Measurements from ENCODE around the gene MMEL1. TPM values are rescaled to one million over a fixed set of nuclear protein-coding genes. Genes with fewer than 3 reads are reported as not detected.

MMEL1 gene
- total RNA-seq, 4 donors from 2014 or later: 0.78 to 1.7 (median 0.80) TPM; not detected in 1

- H3K4me1 ChIP-seq: peaks cover 8 to 16% (median 12%) of the 10 kb centered on the region in 4 donors
- intact Hi-C loops (cut with DNase I): no loop called here
- peaks cover 0 to 57% (median 3%) of the 10 kb centered on the region in 4 donors for H3K27me3 ChIP-seq
- no peaks in the 10 kb centered on the region for H3K36me3 ChIP-seq
- H3K9me3 ChIP-seq: peaks cover 0 to 32% (median 7%) of the 10 kb centered on the region in 4 donors
- TF ChIP-seq POLR2A (IDR thresholded peaks at IDR 0.05; ENCODE audit: low read depth) (no peak), POLR2AphosphoS5 (IDR thresholded peaks at IDR 0.05) (no peak), EP300 (IDR thresholded peaks at IDR 0.05) (no peak), CTCF (IDR thresholded peaks at IDR 0.05) (no peak)
- H3K27ac ChIP-seq (replicated peaks in 1 of 4): no peak overlapping the region
- 81% methylated on average over 30 of the region's 34 CpGs for WGBS
- no peak overlapping the region for H3K4me3 ChIP-seq
- no peak for DNase-seq (ENCODE audit: extremely low spot score)
Measured at GRCh38 chr1:2597441-2598328, 35.1 kb downstream of the MMEL1 start.

GRCh38 chr1:2596530-2597333, 36.1 kb downstream of the MMEL1 start:
- TF ChIP-seq POLR2AphosphoS5 (IDR thresholded peaks at IDR 0.05): no peak
- TF ChIP-seq EP300 (IDR thresholded peaks at IDR 0.05): no peak
- no peak for TF ChIP-seq CTCF (IDR thresholded peaks at IDR 0.05)
- no peak for TF ChIP-seq POLR2A (IDR thresholded peaks at IDR 0.05; ENCODE audit: low read depth)
- WGBS: 91% methylated on average over 19 of the region's 28 CpGs

GRCh38 chr1:2595812-2596529, 36.8 kb downstream of the MMEL1 start:
- 89% methylated on average over 23 of the region's 31 CpGs for WGBS
- Histone ChIP-seq H3K4me1 (peaks cover 8 to 16% (median 12%) of the 10 kb centered on the region in 4 donors), H3K4me3 (no peak overlapping the region), H3K36me3 (no peaks in the 10 kb centered on the region), H3K27ac (replicated peaks in 1 of 4) (no peak overlapping the region), H3K27me3 (peaks cover 0 to 53% (median 3%) of the 10 kb centered on the region in 4 donors), H3K9me3 (peaks cover 0 to 18% (median 7%) of the 10 kb centered on the region in 4 donors)
- intact Hi-C loops (cut with DNase I): no loop called here
- no peak for DNase-seq (ENCODE audit: extremely low spot score)
- TF ChIP-seq POLR2A (IDR thresholded peaks at IDR 0.05; ENCODE audit: low read depth): no peak
- TF ChIP-seq EP300 (IDR thresholded peaks at IDR 0.05): no peak
- TF ChIP-seq CTCF (IDR thresholded peaks at IDR 0.05): no peak
- no peak for TF ChIP-seq POLR2AphosphoS5 (IDR thresholded peaks at IDR 0.05)

More at GRCh38 chr1:2596530-2597333, 36.1 kb downstream of the MMEL1 start:
- peaks cover 0 to 26% (median 7%) of the 10 kb centered on the region in 4 donors for H3K9me3 ChIP-seq
- peaks cover 0 to 53% (median 3%) of the 10 kb centered on the region in 4 donors for H3K27me3 ChIP-seq
- no peak overlapping the region for H3K27ac ChIP-seq (replicated peaks in 1 of 4)
- peaks cover 8 to 16% (median 12%) of the 10 kb centered on the region in 4 donors for H3K4me1 ChIP-seq
- intact Hi-C loops (cut with DNase I): no loop called here
- H3K36me3 ChIP-seq: no peaks in the 10 kb centered on the region
- no peak for DNase-seq (ENCODE audit: extremely low spot score)
- no peak overlapping the region for H3K4me3 ChIP-seq

GRCh38 chr1:2595261-2595811, 37.5 kb downstream of the MMEL1 start:
- no peak overlapping the region for H3K4me3 ChIP-seq
- no peak for DNase-seq (ENCODE audit: extremely low spot score)
- intact Hi-C loops (cut with DNase I): no loop called here
- WGBS: 65% methylated on average over 6 of the region's 19 CpGs
- TF ChIP-seq POLR2AphosphoS5 (IDR thresholded peaks at IDR 0.05) (no peak), CTCF (IDR thresholded peaks at IDR 0.05) (no peak), POLR2A (IDR thresholded peaks at IDR 0.05; ENCODE audit: low read depth) (no peak), EP300 (IDR thresholded peaks at IDR 0.05) (no peak)
- peaks cover 0 to 53% (median 3%) of the 10 kb centered on the region in 4 donors for H3K27me3 ChIP-seq
- H3K36me3 ChIP-seq: no peaks in the 10 kb centered on the region
- peaks cover 0 to 14% (median 6%) of the 10 kb centered on the region in 4 donors for H3K9me3 ChIP-seq
- H3K4me1 ChIP-seq: peaks cover 8 to 16% (median 12%) of the 10 kb centered on the region in 4 donors
- no peak overlapping the region for H3K27ac ChIP-seq (replicated peaks in 1 of 4)
